GM19239 (cell line): Measurements from ENCODE around the gene GRIK5.

ENCODE experiments used
- DNase-seq: peaks from one replicate; pipeline ENCODE4 v3.0.0; 2011; ENCODE audit warnings: low spot score; ENCODE audit not compliant: insufficient read length
- FAIRE-seq: peaks from 2 replicates; lab custom pipeline; 2011; peaks lifted over from hg19 to GRCh38; lab: Jason Lieb, UNC

Gene GRIK5

DNA sequence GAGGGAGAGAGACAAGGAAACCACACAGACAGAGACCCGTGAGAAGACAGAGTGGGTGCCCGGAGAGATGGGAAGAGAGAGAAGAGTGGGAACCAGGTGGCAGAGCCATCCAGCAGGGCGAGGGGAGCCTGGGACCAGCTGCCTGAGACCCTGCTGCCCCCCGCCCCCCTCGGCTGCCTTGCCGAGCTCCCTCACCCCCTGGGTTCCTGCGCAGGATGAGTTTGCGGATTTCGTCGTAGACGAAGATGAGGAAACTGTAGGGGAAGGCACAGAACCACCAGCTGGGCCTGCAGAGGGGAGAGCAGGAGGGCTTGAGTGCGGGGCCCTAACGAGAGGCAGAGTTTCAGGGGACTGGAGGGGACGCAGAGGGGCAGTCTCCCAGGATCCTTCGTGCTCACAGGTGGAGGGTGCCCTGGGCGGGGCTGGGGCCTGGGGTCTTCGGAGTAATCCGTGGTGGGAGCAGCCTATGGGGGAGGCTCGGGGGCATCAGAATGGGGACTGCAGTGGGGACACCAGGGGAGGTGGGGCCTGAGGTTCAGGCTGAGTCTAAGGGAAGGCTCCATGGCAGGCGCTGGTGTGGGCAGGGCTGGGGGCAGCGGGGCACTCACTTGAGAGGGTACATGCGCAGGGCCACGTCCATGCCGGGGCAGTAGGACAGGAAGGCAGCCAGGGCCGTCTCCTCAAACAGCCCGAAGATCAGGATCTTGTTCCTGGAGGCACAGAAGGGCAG lies 102.8 kb downstream of the GRIK5 start:
- DNase-seq = no peak
- no peak for FAIRE-seq

DNA sequence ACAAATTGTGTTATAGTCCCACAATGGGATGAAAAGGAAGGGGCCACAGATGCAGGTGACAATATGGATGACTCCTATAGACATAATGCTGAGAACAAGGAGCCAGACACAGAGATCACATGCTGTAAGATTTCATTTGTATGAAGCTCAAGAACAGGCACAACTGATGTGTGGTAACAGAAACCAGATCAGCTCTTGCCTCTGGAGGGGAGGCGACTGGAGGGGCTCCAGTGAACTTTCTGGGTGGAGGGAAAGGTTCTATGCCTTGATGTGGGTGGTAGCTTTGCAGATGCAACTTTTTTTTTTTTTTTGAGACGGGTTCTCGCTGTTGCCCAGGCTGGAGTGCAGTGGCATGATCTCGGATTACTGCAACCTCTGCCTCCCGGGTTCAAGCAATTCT lies 104.9 kb downstream of the GRIK5 start:
- no peak for DNase-seq
- FAIRE-seq = no peak

DNA sequence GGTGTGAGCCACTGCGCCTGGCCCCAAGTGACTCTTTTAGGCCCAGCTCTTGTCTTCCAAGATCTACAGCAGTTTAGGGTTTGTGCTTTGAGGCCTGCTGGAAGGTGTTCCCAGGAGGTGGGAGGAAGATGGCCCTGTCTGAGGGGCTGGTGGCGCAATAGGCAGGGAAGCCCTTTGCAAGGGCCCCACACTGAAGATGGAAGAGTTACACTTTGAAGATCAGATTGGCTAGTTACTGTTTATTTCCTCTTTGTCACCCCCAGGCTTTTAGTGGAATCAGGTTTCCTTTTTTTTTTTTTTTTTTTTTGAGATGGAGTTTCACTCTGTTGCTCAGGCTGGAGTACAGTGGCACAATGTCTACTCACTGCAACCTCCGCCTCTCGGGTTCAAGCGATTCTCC lies 109.0 kb downstream of the GRIK5 start:
- no peak for DNase-seq
- no peak for FAIRE-seq

GRCh38 chr19:41959056-41960053 lies 110.7 kb downstream of the GRIK5 start, which contains the start of gene RABAC1:
Gene RABAC1, minus strand, starts transcription at chr19:41959321. Its CDS starts 29 bp downstream, at chr19:41959292.
- FAIRE-seq = peak; percentile 95

DNA sequence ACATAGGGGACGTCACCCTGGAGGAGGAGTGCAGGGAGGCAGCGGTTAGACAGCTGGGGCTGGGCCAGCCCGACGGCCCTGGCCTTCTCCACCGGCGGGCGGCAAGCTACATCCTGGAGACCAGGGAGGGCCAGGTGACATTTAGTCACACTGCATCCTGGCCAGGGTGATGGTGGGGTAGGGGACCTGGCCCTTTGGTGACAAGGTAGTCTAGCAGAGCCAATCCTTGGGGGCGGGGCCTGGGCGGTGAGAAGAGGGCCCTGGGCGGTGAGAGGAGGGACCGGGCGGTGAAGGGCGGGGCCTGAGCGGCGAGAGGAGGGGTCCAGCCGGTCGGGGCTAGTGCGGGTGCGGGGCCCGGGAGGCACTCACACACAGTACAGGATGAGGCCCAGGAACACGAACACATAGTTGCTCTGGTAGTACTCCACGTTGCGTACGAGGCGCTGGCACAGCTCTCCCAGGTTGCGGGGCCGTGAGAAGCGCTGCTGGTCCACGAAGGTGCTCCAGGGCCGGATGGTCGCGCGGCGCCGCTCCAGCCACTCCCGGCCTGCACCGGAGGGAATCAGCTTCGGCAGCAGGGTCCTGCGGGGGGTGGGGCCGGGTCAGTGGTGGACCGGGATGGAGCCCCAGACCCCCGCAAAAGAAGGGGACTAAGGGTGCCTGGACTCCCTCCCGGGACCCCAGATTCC lies 111.5 kb downstream of the GRIK5 start:
- DNase-seq (peak; percentile 64), FAIRE-seq (no peak)

More at GRCh38 chr19:41959056-41960053, 110.7 kb downstream of the GRIK5 start, which contains the start of gene RABAC1:
- peak; percentile 96 for DNase-seq

DNA sequence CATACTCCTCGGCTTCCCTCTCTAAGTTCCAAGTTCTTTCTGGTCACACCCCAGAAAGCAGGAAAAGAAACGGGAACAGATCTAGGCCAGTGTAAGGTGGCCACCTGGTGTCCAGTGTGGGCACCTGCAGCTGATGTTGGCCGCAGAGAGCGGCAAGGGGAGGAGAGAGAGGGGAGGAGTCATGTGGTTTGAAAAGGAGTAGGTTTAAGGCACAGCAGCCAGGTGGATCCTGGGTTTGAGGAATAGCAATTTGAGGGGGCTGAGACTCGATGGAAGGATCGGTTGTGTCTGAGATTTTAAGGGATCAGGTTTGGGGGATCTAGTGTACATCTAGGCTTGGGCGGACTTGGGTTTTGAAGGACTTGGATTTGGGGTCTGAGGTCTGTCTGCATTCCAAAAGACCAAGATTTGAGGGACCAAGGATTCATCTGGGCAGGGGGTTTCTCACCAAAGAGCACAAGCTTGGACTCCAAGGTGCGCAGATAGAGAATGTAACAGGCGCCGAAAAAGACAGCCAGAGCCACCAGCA lies 112.1 kb downstream of the GRIK5 start:
- FAIRE-seq (peak; percentile 92), DNase-seq (peak; percentile 75)

DNA sequence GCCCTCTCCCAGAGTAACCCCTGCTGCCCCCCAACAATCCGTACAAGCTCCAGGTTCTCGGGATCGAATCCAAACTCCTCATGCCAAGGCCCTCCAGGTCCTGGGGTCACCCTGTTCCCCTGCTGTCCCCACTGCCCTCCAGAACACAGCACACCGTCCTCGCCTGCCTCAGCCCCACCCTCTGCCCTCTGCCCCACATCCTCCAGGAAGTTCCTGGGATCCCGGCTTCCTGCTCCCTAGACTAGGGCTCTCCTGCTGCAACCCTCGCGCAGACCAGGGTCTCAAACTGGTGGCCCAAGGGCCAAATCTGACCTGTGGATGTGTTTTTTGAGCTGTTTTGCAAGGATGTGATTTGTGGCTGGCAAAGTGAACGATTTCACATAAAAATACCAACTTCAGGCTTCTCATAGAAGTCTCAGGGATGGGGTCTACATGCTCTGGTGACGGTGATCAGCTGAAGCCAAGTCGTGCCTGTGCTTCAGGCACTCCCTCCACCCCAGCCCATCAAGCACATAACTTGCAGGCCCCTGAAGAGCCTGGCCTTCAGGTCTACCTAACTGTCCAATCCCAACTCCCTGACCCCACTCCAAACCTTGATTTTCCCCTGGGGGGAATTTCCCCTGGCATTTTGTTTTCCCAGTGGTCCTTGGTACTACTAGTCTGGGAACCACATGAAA lies 112.7 kb downstream of the GRIK5 start:
- DNase-seq = no peak
- no peak for FAIRE-seq

DNA sequence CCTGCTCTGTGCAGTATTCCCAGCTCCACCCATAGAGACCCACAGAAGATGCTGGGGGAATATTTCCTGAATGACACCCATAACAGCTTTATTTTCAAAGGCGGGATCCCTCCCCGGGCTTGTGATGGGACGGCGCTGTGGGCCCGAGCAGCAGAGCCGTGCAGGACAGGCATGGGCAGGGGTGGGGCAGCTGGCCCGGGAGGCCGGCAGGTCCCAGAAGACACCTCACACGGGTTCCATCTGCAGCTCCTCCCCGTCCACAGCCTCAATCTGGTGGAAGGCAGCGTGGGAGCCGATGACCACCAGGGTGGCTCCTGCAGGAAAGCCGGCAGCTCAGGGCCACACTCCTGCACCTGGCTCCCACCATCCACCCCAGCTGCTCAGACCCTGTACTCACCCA lies 113.4 kb downstream of the GRIK5 start:
- no peak for FAIRE-seq
- DNase-seq = no peak

GRCh38 chr19:41955521-41955920 lies 114.5 kb downstream of the GRIK5 start:
- DNase-seq (no peak), FAIRE-seq (no peak)

- FAIRE-seq (peak; percentile 88), DNase-seq (peak; percentile 74)
These were observed 118.3 kb downstream of the GRIK5 start for GRCh38 chr19:41951686-41952172.
